Transverse colon (tissue), 4 donors: ENCODE data around the gene EHD2. TPM values are rescaled to one million over a fixed set of nuclear protein-coding genes. Genes with fewer than 3 reads are reported as not detected.
"Not testable (repeated sequence)": the region's sequence is repeated elsewhere in the genome, so short reads cannot be mapped to it uniquely, and the experiment has no call there.

Source experiments
- DNase-seq: peaks from one replicate; pipeline ENCODE4 v3.0.0-alpha.2; 2019
- H3K27ac ChIP-seq, 4 donors: fragments of 200-600 bp; sonication (generic); 2 replicates each; pipeline ENCODE4 v1.5.1; 2016 to 2018; ENCODE audit warnings: inconsistent platforms in 4 of 4
- H3K27me3 ChIP-seq: fragments of 200-600 bp; sonication (generic); 2 replicates; pipeline ENCODE4 v1.5.1; 2017; ENCODE audit warnings: inconsistent platforms
- H3K36me3 ChIP-seq, 4 donors: fragments of 200-600 bp; sonication (generic); 2 replicates each; pipeline ENCODE4 v1.5.1; 2017 to 2019; ENCODE audit warnings: inconsistent platforms in 4 of 4
- H3K4me1 ChIP-seq, 4 donors: fragments of 200-600 bp; sonication (generic); 2 replicates each; pipeline ENCODE4 v1.5.1; 2017 to 2020; ENCODE audit warnings: inconsistent platforms in 4 of 4
- H3K4me3 ChIP-seq, 4 donors: fragments of 200-600 bp; sonication (generic); 1 replicate in 1 of 4; 2 replicates in 3 of 4; pipeline versions ENCODE4 v1.5.1 to v1.6.1; 2017 to 2019; ENCODE audit warnings: inconsistent platforms in 4 of 4
- H3K9me3 ChIP-seq, 2 donors: fragments of 200-600 bp; sonication (generic); 2 replicates each; pipeline ENCODE4 v1.5.1; 2017 to 2019; ENCODE audit warnings: inconsistent platforms in 2 of 2
- CTCF ChIP-seq, 5 experiments: fragments of 200-600 bp in 3 of 5; fragments of 450-650 bp in 2 of 5; sonication (generic) in 3 of 5; IDR thresholded peaks; 1 replicate in 2 of 5; 2 replicates in 3 of 5; pipeline ENCODE4 v1.5.1; 2016 to 2017; ENCODE audit warnings: antibody characterized with exemption in 5 of 5, inconsistent platforms in 3 of 5, mild to moderate bottlenecking in 2 of 5, moderate library complexity in 1 of 5
- EP300 ChIP-seq: sonication (generic); formaldehyde crosslinking; IDR thresholded peaks from one replicate; pipeline ENCODE4 v1.6.1; 2017; ENCODE audit warnings: antibody characterized with exemption, low read depth
- POLR2A ChIP-seq: fragments of 450-650 bp; IDR thresholded peaks from one replicate; pipeline ENCODE4 v1.6.1; 2016; ENCODE audit warnings: antibody characterized with exemption, mild to moderate bottlenecking, moderate library complexity
- POLR2AphosphoS5 ChIP-seq, 3 donors: sonication (generic); formaldehyde crosslinking; IDR thresholded peaks; one replicate each; pipeline ENCODE4 v1.6.1; 2016; ENCODE audit warnings: antibody characterized with exemption in 3 of 3
- WGBS, 2 donors: methylation state at CpG; one replicate each; pipeline ENCODE4 v1.1.5; 2018; ENCODE audit warnings: low coverage in 1 of 2; 5-methylcytosine and 5-hydroxymethylcytosine counted together
- in situ Hi-C, 4 donors: fragments of 200-750 bp; cut with MboI; loops; one replicate each; pipeline versions ENCODE4 v1.15.0 to v1.15.1; 2017; ENCODE audit warnings: low sequenced_read_pairs in 3 of 4, low pct_ligation_motif_present in 1 of 4, low pct_unique_long_range_greater_than_20kb in 1 of 4
- intact Hi-C: fragments of 100-400 bp; cut with DNase I; formaldehyde crosslinking; loops from one replicate; pipeline ENCODE4 v1.15.1; 2023; ENCODE audit warnings: low total_unique reads
- total RNA-seq, 4 donors: library from RNA; depleted of rRNA; stranded (reverse); fragments of >200 nt; gene quantifications; one replicate each; pipeline ENCODE4 v1.1.0, GENCODE V29; 2016

Gene EHD2
- 10 to 100 TPM; 15.2 to 93.1 (median 25.3) TPM for total RNA-seq

- Histone ChIP-seq H3K36me3 (no peaks in the 10 kb centered on the region), H3K4me1 (peaks cover 16 to 39% (median 20%) of the 10 kb centered on the region in 4 donors), H3K27me3 (peaks cover 28% of the 10 kb centered on the region), H3K27ac (peak within 1 kb of the TSS; percentile 88 to 95 (median 89)), H3K4me3 (peak within 1 kb of the TSS; percentile 44 to 73 (median 56)), H3K9me3 (no peaks in the 10 kb centered on the region)
- in situ Hi-C loops = loop anchor here in 3 of 4 donors (25.0 kb wide), 2 partner anchors 401 to 426 kb away; partner anchors contain the start of gene C5AR1 (in 1 of the 3)
- TF ChIP-seq EP300 = no peak
- peak; percentile 80 to 96 (median 90) for TF ChIP-seq CTCF (IDR thresholded peaks at IDR 0.05)
- TF ChIP-seq POLR2A = peak; percentile 59
- peak; percentile 86 to 95 (median 88) for TF ChIP-seq POLR2AphosphoS5 (IDR thresholded peaks at IDR 0.05)
- intact Hi-C loops = loop anchor here (2.0 kb wide), 1 partner anchor 29 kb away; no protein-coding TSS in a partner anchor
- DNase-seq = peak; percentile 50
- 11 to 45% methylated on average over 3 to 37 of the region's 52 CpGs for WGBS, 2 donors
These were observed at the start of gene EHD2 for GRCh38 chr19:47713046-47714021. Gene EHD2 (plus strand): TSS chr19:47713422. CDS start chr19:47716613, 3,191 bp downstream.

- no peak for DNase-seq
- no peaks in the 10 kb centered on the region for H3K27me3 ChIP-seq
- in situ Hi-C loops (no loop called here), intact Hi-C loops (loop anchor here (2.0 kb wide), 1 partner anchor 55 kb away; the partner anchor contains the start of gene BICRA)
- H3K4me3 ChIP-seq = no peak overlapping the region
- H3K27ac ChIP-seq = peak overlapping the region; percentile 76 to 93 (median 89)
- no peaks in the 10 kb centered on the region for H3K9me3 ChIP-seq
- 59 to 70% methylated on average over 1 to 3 of the region's 3 CpGs for WGBS, 2 donors
- no peaks in the 10 kb centered on the region for H3K36me3 ChIP-seq
- peaks cover 66 to 89% (median 78%) of the 10 kb centered on the region in 4 donors for H3K4me1 ChIP-seq
- TF ChIP-seq POLR2A (no peak), EP300 (no peak), CTCF (IDR thresholded peaks at IDR 0.05) (no peak), POLR2AphosphoS5 (IDR thresholded peaks at IDR 0.05) (no peak)
These were observed 49.7 kb upstream of the EHD2 start for GRCh38 chr19:47663435-47663910.

- Histone ChIP-seq H3K9me3 (no peaks in the 10 kb centered on the region), H3K4me1 (peaks cover 63 to 82% (median 72%) of the 10 kb centered on the region in 4 donors), H3K27me3 (no peaks in the 10 kb centered on the region), H3K36me3 (no peaks in the 10 kb centered on the region), H3K4me3 (no peak overlapping the region), H3K27ac (peak overlapping the region; percentile 76 to 93 (median 89))
- in situ Hi-C loops (no loop called here), intact Hi-C loops (loop anchor here (2.0 kb wide), 1 partner anchor 55 kb away; the partner anchor contains the start of gene BICRA)
- TF ChIP-seq POLR2A = peak; percentile 18
- TF ChIP-seq CTCF (IDR thresholded peaks at IDR 0.05) = no peak
- peak; percentile 71 to 76 (median 73) for TF ChIP-seq POLR2AphosphoS5 (IDR thresholded peaks at IDR 0.05)
- peak; percentile 95 for TF ChIP-seq EP300
- peak; percentile 69 for DNase-seq
- 21 to 60% methylated on average over 4 to 24 of the region's 24 CpGs for WGBS, 2 donors
These were observed 49.1 kb upstream of the EHD2 start for GRCh38 chr19:47663911-47664771.

GRCh38 chr19:47668556-47668955 is 44.7 kb upstream of the EHD2 start:
- H3K36me3 ChIP-seq, H3K4me3 ChIP-seq, DNase-seq, H3K9me3 ChIP-seq, H3K27ac ChIP-seq, in situ Hi-C loops, H3K27me3 ChIP-seq: not testable (repeated sequence)
- intact Hi-C loops = loop anchor here (5.0 kb wide), 1 partner anchor 36 kb away; no protein-coding TSS in a partner anchor
- 85% methylated on average over 13 of the region's 13 CpGs; no CpG with 5 or more reads in 1 of the 2 donors for WGBS, 2 donors
- peaks cover 31 to 41% (median 38%) of the 10 kb centered on the region in 4 donors for H3K4me1 ChIP-seq
